Measurements from ENCODE around the gene INSC.

INSC gene

GRCh38 chr11:15228331-15228849, 113.7 kb downstream of the INSC start:
- no peak for DNase-seq

GRCh38 chr11:15229069-15229468, 114.3 kb downstream of the INSC start:
- DNase-seq, result no peak

GRCh38 chr11:15232496-15232895, 117.8 kb downstream of the INSC start:
- no peak for DNase-seq

- DNase-seq, result no peak
These were observed 118.8 kb downstream of the INSC start for GRCh38 chr11:15233371-15234165.

- no peak for DNase-seq
These were observed 120.1 kb downstream of the INSC start for GRCh38 chr11:15234796-15235195.

- no peak for DNase-seq
These were observed 121.8 kb downstream of the INSC start for GRCh38 chr11:15236559-15236958.

- DNase-seq, result no peak
These were observed 124.1 kb downstream of the INSC start for GRCh38 chr11:15238856-15239255.

GRCh38 chr11:15248749-15249148, 134.0 kb downstream of the INSC start:
- DNase-seq, result no peak

- DNase-seq, result peak; percentile 14
These were observed 143.9 kb downstream of the INSC start for GRCh38 chr11:15258433-15259165.

- no peak for DNase-seq
These were observed 152.3 kb downstream of the INSC start for GRCh38 chr11:15266999-15267398.

GRCh38 chr11:15268598-15268997, 153.9 kb downstream of the INSC start:
- no peak for DNase-seq

- no peak for DNase-seq
These were observed 160.4 kb downstream of the INSC start for GRCh38 chr11:15275141-15275540.

- peak; percentile 36 for DNase-seq
These were observed 161.9 kb downstream of the INSC start for GRCh38 chr11:15276621-15277020.

- no peak for DNase-seq
These were observed 163.4 kb downstream of the INSC start for GRCh38 chr11:15278128-15278527.

- no peak for DNase-seq
These were observed 165.7 kb downstream of the INSC start for GRCh38 chr11:15280393-15280792.

GRCh38 chr11:15282754-15283153, 168.0 kb downstream of the INSC start:
- DNase-seq, result no peak

GRCh38 chr11:15286465-15286864, 171.7 kb downstream of the INSC start:
- no peak for DNase-seq

- DNase-seq, result no peak
These were observed 174.1 kb downstream of the INSC start for GRCh38 chr11:15288863-15289262.

- DNase-seq, result no peak
These were observed 175.0 kb downstream of the INSC start for GRCh38 chr11:15289723-15290122.

- DNase-seq, result no peak
These were observed 177.2 kb downstream of the INSC start for GRCh38 chr11:15291885-15292284.

GRCh38 chr11:15293975-15294620, 179.4 kb downstream of the INSC start:
- no peak for DNase-seq

- no peak for DNase-seq
These were observed 181.0 kb downstream of the INSC start for GRCh38 chr11:15295695-15296094.
